GM23338 (cell line): ENCODE results near the gene ATP4B. TPM values are rescaled to one million over a fixed set of nuclear protein-coding genes. Genes with fewer than 3 reads are reported as not detected.

Experiments
- ATAC-seq: fragments of 200-7000 bp; cut with Tn5 transposase; 3 replicates; pipeline ENCODE4 v1.9.1; 2020
- DNase-seq: peaks from one replicate; pipeline ENCODE4 v3.0.0-alpha.2; 2015; ENCODE audit warnings: low spot score
- H2AFZ ChIP-seq: fragments of 200-600 bp; sonication (generic); 2 replicates; pipeline ENCODE4 v1.8.0; 2016; ENCODE audit warnings: antibody characterized with exemption, mild to moderate bottlenecking, moderate library complexity
- H3F3A ChIP-seq: fragments of 200-600 bp; sonication (generic); replicated peaks from 2 replicates; pipeline ENCODE4 v1.8.0; 2017; ENCODE audit warnings: antibody characterized with exemption, mixed run types, low read depth
- H3K27ac ChIP-seq: fragments of 200-600 bp; sonication (generic); 2 replicates; pipeline ENCODE4 v1.6.1; 2016; ENCODE audit warnings: low read depth
- H3K27me3 ChIP-seq: fragments of 200-600 bp; sonication (generic); 2 replicates; pipeline ENCODE4 v1.8.0; 2016; ENCODE audit warnings: mild to moderate bottlenecking, mixed run types, moderate library complexity; ENCODE audit not compliant: insufficient read depth
- H3K36me3 ChIP-seq: fragments of 200-600 bp; sonication (generic); 2 replicates; pipeline ENCODE4 v1.8.0; 2016; ENCODE audit warnings: mild to moderate bottlenecking; ENCODE audit not compliant: insufficient read depth
- H3K4me1 ChIP-seq: fragments of 200-600 bp; sonication (generic); 2 replicates; pipeline ENCODE4 v1.8.0; 2016; ENCODE audit warnings: mild to moderate bottlenecking, moderate library complexity; ENCODE audit not compliant: insufficient read depth
- H3K4me2 ChIP-seq: fragments of 200-600 bp; sonication (generic); 2 replicates; pipeline ENCODE4 v1.7.1; 2017; ENCODE audit warnings: mixed run types
- H3K4me3 ChIP-seq: fragments of 200-600 bp; sonication (generic); 2 replicates; pipeline ENCODE4 v1.6.1; 2016; ENCODE audit warnings: mixed run types
- H3K79me2 ChIP-seq: fragments of 200-600 bp; sonication (generic); replicated peaks from 2 replicates; pipeline ENCODE4 v1.8.0; 2017; ENCODE audit warnings: mild to moderate bottlenecking; ENCODE audit not compliant: insufficient read depth
- H3K9me2 ChIP-seq: fragments of 200-600 bp; sonication (generic); 2 replicates; pipeline ENCODE4 v1.8.0; 2017; ENCODE audit not compliant: insufficient read depth
- H4K20me1 ChIP-seq: fragments of 200-600 bp; sonication (generic); replicated peaks from 2 replicates; pipeline ENCODE4 v1.8.0; 2017; ENCODE audit warnings: mild to moderate bottlenecking; ENCODE audit not compliant: insufficient read depth
- H3K27ac Mint-ChIP-seq: 2 replicates; pipeline ENCODE4 v1.8.0; 2020; ENCODE audit warnings: inconsistent platforms, mild to moderate bottlenecking, moderate library complexity, mixed read lengths
- H3K27me3 Mint-ChIP-seq: 3 replicates; pipeline ENCODE4 v1.8.0; 2022; ENCODE audit warnings: low read depth, mild to moderate bottlenecking, moderate library complexity, mixed read lengths, inconsistent platforms; ENCODE audit not compliant: insufficient read depth, poor library complexity
- H3K36me3 Mint-ChIP-seq: 3 replicates; pipeline ENCODE4 v1.8.0; 2021; ENCODE audit warnings: low read depth, mild to moderate bottlenecking, inconsistent platforms, moderate library complexity, mixed read lengths
- H3K4me1 Mint-ChIP-seq: 3 replicates; pipeline ENCODE4 v1.8.0; 2020; ENCODE audit warnings: mild to moderate bottlenecking, inconsistent platforms, mixed read lengths
- H3K4me3 Mint-ChIP-seq: 3 replicates; pipeline ENCODE4 v1.8.0; 2021; ENCODE audit warnings: moderate library complexity, mild to moderate bottlenecking, inconsistent platforms, mixed read lengths
- H3K9me3 Mint-ChIP-seq: 3 replicates; pipeline ENCODE4 v1.8.0; 2020; ENCODE audit warnings: moderate library complexity, mild to moderate bottlenecking, inconsistent platforms, mixed read lengths
- CREB1 ChIP-seq: fragments of 250-450 bp; sonication (Bioruptor Pico); IDR thresholded peaks from 2 replicates; pipeline ENCODE4 v1.5.0; 2020; ENCODE audit warnings: low read depth, mild to moderate bottlenecking, moderate library complexity
- CTCF ChIP-seq, 2 experiments: fragments of 200-600 bp in 1 of 2; sonication (generic) in 1 of 2; conservative IDR thresholded peaks; 2 replicates each; pipeline versions ENCODE4 v1.5.1 to v1.6.1; 2016 to 2017; ENCODE audit warnings: antibody characterized with exemption in 2 of 2, low read depth in 2 of 2, mild to moderate bottlenecking in 2 of 2, moderate library complexity in 1 of 2
- ETS1 ChIP-seq: IDR thresholded peaks from 2 replicates; pipeline ENCODE4 v1.6.1; 2016; ENCODE audit warnings: antibody characterized with exemption
- EZH2 ChIP-seq: fragments of 200-600 bp; sonication (generic); IDR thresholded peaks from one replicate; pipeline ENCODE4 v1.8.0; 2017; ENCODE audit warnings: antibody characterized with exemption, mild to moderate bottlenecking, low read depth; ENCODE audit not compliant: unreplicated experiment
- EZH2phosphoT487 ChIP-seq: fragments of 200-600 bp; sonication (generic); IDR thresholded peaks from one replicate; pipeline ENCODE4 v1.8.1; 2018; ENCODE audit warnings: antibody characterized with exemption; ENCODE audit not compliant: unreplicated experiment
- JUNB ChIP-seq: IDR thresholded peaks from one replicate; pipeline ENCODE4 v1.6.1; 2016; ENCODE audit warnings: antibody characterized with exemption; ENCODE audit not compliant: unreplicated experiment
- NANOG ChIP-seq: IDR thresholded peaks from 2 replicates; pipeline ENCODE4 v1.6.1; 2016; ENCODE audit warnings: antibody characterized with exemption, borderline replicate concordance
- POLR2AphosphoS5 ChIP-seq: IDR thresholded peaks from 2 replicates; pipeline ENCODE4 v1.6.1; 2016; ENCODE audit warnings: antibody characterized with exemption, low read depth
- STAT1 ChIP-seq: IDR thresholded peaks from one replicate; pipeline ENCODE4 v1.6.1; 2016; ENCODE audit warnings: antibody characterized with exemption; ENCODE audit not compliant: unreplicated experiment
- ZNF114 ChIP-seq: fragments of 250-450 bp; sonication (Bioruptor Pico); IDR thresholded peaks from 2 replicates; pipeline ENCODE4 v1.5.0; 2020; ENCODE audit warnings: mild to moderate bottlenecking, moderate library complexity
- ZNF331 ChIP-seq: fragments of 250-450 bp; sonication (Bioruptor Pico); IDR thresholded peaks from 2 replicates; pipeline ENCODE4 v1.5.0; 2020; ENCODE audit warnings: low read depth, mild to moderate bottlenecking, moderate library complexity
- polyA plus RNA-seq: library from polyadenylated mRNA; unstranded; fragments of >200 nt; fragmentation: Nextera tagmentation; extraction: Ambion mirVana; gene quantifications from 2 replicates; pipeline ENCODE4 v1.2.1, GENCODE V29; 2016
- total RNA-seq: library from RNA; depleted of rRNA; stranded (reverse); fragments of >200 nt; shearing (Covaris generic); gene quantifications from 2 replicates; pipeline ENCODE4 v1.2.3, GENCODE V29; 2014
- TF ChIP-seq, protein P1 (sequence below): IDR thresholded peaks from one replicate; pipeline ENCODE4 v1.6.1; 2018; ENCODE audit warnings: antibody characterized with exemption; ENCODE audit not compliant: unreplicated experiment
- TF ChIP-seq, protein P2 (sequence below): fragments of 250-450 bp; sonication (Bioruptor Pico); IDR thresholded peaks from 2 replicates; pipeline ENCODE4 v1.5.0; 2020; ENCODE audit warnings: mild to moderate bottlenecking, moderate library complexity

ATP4B gene
- total and polyA plus RNA-seq, 2 experiments from 2014 or later: not detected

DNA sequence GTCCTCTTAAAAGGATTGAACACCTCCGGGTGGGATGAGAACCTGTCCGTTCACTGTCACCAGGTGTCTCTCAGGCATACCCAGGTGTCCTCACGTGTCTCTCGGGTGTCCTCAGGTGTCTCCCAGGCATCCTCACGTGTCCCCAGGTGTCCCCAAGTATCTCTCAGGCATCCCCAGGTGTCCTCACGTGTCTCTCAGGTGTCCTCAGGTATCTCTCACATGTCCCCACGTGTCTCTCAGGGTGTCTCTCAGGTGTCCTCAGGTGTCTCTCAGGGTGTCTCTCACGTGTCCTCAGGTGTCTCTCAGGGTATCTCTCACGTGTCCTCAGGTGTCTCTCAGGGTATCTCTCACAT, 33.8 kb downstream of the ATP4B start:
- ATAC-seq (no peak), DNase-seq (no peak)
- no peak overlapping the region for H3K4me3 ChIP-seq
- H4K20me1 ChIP-seq: no peaks in the 10 kb centered on the region; the same call in 1 of the 2 replicates
- Mint-ChIP-seq H3K9me3 (peaks cover 19% of the 10 kb centered on the region), H3K4me1 (peaks cover 7% of the 10 kb centered on the region), H3K4me3 (no peak overlapping the region), H3K36me3 (peaks cover 62% of the 10 kb centered on the region), H3K27ac (no peak overlapping the region), H3K27me3 (peaks cover 21% of the 10 kb centered on the region)
- H3K9me2 ChIP-seq: no peaks in the 10 kb centered on the region
- H3K36me3 ChIP-seq: no peaks in the 10 kb centered on the region; the same call in 1 of the 2 replicates
- no peak overlapping the region for H3K4me2 ChIP-seq
- no peak overlapping the region for H2AFZ ChIP-seq
- no peaks in the 10 kb centered on the region for H3K4me1 ChIP-seq
- peaks cover 11% of the 10 kb centered on the region; the same call in 1 of the 2 replicates for H3F3A ChIP-seq
- H3K27me3 ChIP-seq: no peaks in the 10 kb centered on the region
- TF ChIP-seq STAT1 (no peak), ZNF114 (CRISPR knock-in tag) (no peak), ETS1 (no peak), EZH2phosphoT487 (no peak), POLR2AphosphoS5 (no peak), JUNB (no peak), CREB1 (CRISPR knock-in tag) (no peak), CTCF (conservative IDR thresholded peaks at IDR 0.05; ENCODE audit: low read depth in 2 of 2) (no peak), ZNF331 (CRISPR knock-in tag) (no peak), NANOG (no peak), EZH2 (no peak)
- TF ChIP-seq, protein P1, sequence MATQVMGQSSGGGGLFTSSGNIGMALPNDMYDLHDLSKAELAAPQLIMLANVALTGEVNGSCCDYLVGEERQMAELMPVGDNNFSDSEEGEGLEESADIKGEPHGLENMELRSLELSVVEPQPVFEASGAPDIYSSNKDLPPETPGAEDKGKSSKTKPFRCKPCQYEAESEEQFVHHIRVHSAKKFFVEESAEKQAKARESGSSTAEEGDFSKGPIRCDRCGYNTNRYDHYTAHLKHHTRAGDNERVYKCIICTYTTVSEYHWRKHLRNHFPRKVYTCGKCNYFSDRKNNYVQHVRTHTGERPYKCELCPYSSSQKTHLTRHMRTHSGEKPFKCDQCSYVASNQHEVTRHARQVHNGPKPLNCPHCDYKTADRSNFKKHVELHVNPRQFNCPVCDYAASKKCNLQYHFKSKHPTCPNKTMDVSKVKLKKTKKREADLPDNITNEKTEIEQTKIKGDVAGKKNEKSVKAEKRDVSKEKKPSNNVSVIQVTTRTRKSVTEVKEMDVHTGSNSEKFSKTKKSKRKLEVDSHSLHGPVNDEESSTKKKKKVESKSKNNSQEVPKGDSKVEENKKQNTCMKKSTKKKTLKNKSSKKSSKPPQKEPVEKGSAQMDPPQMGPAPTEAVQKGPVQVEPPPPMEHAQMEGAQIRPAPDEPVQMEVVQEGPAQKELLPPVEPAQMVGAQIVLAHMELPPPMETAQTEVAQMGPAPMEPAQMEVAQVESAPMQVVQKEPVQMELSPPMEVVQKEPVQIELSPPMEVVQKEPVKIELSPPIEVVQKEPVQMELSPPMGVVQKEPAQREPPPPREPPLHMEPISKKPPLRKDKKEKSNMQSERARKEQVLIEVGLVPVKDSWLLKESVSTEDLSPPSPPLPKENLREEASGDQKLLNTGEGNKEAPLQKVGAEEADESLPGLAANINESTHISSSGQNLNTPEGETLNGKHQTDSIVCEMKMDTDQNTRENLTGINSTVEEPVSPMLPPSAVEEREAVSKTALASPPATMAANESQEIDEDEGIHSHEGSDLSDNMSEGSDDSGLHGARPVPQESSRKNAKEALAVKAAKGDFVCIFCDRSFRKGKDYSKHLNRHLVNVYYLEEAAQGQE: no peak
- TF ChIP-seq, protein P2, sequence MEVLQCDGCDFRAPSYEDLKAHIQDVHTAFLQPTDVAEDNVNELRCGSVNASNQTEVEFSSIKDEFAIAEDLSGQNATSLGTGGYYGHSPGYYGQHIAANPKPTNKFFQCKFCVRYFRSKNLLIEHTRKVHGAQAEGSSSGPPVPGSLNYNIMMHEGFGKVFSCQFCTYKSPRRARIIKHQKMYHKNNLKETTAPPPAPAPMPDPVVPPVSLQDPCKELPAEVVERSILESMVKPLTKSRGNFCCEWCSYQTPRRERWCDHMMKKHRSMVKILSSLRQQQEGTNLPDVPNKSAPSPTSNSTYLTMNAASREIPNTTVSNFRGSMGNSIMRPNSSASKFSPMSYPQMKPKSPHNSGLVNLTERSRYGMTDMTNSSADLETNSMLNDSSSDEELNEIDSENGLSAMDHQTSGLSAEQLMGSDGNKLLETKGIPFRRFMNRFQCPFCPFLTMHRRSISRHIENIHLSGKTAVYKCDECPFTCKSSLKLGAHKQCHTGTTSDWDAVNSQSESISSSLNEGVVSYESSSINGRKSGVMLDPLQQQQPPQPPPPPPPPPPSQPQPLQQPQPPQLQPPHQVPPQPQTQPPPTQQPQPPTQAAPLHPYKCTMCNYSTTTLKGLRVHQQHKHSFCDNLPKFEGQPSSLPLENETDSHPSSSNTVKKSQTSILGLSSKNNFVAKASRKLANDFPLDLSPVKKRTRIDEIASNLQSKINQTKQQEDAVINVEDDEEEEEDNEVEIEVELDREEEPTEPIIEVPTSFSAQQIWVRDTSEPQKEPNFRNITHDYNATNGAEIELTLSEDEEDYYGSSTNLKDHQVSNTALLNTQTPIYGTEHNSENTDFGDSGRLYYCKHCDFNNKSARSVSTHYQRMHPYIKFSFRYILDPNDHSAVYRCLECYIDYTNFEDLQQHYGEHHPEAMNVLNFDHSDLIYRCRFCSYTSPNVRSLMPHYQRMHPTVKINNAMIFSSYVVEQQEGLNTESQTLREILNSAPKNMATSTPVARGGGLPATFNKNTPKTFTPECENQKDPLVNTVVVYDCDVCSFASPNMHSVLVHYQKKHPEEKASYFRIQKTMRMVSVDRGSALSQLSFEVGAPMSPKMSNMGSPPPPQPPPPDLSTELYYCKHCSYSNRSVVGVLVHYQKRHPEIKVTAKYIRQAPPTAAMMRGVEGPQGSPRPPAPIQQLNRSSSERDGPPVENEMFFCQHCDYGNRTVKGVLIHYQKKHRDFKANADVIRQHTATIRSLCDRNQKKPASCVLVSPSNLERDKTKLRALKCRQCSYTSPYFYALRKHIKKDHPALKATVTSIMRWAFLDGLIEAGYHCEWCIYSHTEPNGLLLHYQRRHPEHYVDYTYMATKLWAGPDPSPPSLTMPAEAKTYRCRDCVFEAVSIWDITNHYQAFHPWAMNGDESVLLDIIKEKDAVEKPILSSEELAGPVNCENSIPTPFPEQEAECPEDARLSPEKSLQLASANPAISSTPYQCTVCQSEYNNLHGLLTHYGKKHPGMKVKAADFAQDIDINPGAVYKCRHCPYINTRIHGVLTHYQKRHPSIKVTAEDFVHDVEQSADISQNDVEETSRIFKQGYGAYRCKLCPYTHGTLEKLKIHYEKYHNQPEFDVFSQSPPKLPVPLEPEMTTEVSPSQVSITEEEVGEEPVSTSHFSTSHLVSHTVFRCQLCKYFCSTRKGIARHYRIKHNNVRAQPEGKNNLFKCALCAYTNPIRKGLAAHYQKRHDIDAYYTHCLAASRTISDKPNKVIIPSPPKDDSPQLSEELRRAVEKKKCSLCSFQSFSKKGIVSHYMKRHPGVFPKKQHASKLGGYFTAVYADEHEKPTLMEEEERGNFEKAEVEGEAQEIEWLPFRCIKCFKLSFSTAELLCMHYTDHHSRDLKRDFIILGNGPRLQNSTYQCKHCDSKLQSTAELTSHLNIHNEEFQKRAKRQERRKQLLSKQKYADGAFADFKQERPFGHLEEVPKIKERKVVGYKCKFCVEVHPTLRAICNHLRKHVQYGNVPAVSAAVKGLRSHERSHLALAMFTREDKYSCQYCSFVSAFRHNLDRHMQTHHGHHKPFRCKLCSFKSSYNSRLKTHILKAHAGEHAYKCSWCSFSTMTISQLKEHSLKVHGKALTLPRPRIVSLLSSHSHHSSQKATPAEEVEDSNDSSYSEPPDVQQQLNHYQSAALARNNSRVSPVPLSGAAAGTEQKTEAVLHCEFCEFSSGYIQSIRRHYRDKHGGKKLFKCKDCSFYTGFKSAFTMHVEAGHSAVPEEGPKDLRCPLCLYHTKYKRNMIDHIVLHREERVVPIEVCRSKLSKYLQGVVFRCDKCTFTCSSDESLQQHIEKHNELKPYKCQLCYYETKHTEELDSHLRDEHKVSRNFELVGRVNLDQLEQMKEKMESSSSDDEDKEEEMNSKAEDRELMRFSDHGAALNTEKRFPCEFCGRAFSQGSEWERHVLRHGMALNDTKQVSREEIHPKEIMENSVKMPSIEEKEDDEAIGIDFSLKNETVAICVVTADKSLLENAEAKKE (CRISPR knock-in tag): no peak
- no peak overlapping the region for H3K27ac ChIP-seq
- H3K79me2 ChIP-seq: peaks cover 23% of the 10 kb centered on the region
